WTC11 (cell line): Measurements from ENCODE around the gene SKAP2. TPM values are rescaled to one million over a fixed set of nuclear protein-coding genes. Genes with fewer than 3 reads are reported as not detected.

ENCODE experiments used
- ATAC-seq: fragments of 200-7000 bp; cut with Tn5 transposase; 2 replicates; pipeline ENCODE4 v1.10.0; 2021; ENCODE audit warnings: mild to moderate bottlenecking, moderate library complexity
- CTCF ChIA-PET: fragments of 300-600 bp; sonication (Branson Sonifier 250); formaldehyde crosslinking; loops from one replicate; lab custom pipeline; 2021; ENCODE audit warnings: antibody characterized with exemption; lab: Charles Lee
- POLR2A ChIA-PET: fragments of 350-600 bp; sonication (Branson Sonifier 250); formaldehyde crosslinking; loops from one replicate; lab custom pipeline; 2021; ENCODE audit warnings: antibody characterized with exemption; lab: Charles Lee
- DNase-seq: peaks from one replicate; pipeline ENCODE4 v3.0.0; 2021; ENCODE audit warnings: low spot score
- H3K27ac Mint-ChIP-seq: 2 replicates; pipeline ENCODE4 v1.8.0; 2021; ENCODE audit warnings: mixed read lengths
- H3K27me3 Mint-ChIP-seq: 2 replicates; pipeline ENCODE4 v1.8.0; 2021; ENCODE audit warnings: low read depth, mild to moderate bottlenecking, moderate library complexity, mixed read lengths
- H3K36me3 Mint-ChIP-seq: 2 replicates; pipeline ENCODE4 v1.8.0; 2021; ENCODE audit warnings: mixed read lengths
- H3K4me1 Mint-ChIP-seq: 2 replicates; pipeline ENCODE4 v1.8.0; 2022; ENCODE audit warnings: mixed read lengths
- H3K4me3 Mint-ChIP-seq: 2 replicates; pipeline ENCODE4 v1.8.0; 2021; ENCODE audit warnings: mild to moderate bottlenecking, moderate library complexity, mixed read lengths
- H3K9me3 Mint-ChIP-seq: 2 replicates; pipeline ENCODE4 v1.8.0; 2021; ENCODE audit warnings: mixed read lengths
- ATF1 ChIP-seq: sonication (generic); formaldehyde crosslinking; IDR thresholded peaks from 2 replicates; pipeline ENCODE4 v1.8.1; 2023; ENCODE audit warnings: mild to moderate bottlenecking, moderate library complexity, missing genetic modification reagents
- FOXJ3 ChIP-seq: sonication (generic); formaldehyde crosslinking; IDR thresholded peaks from 2 replicates; pipeline ENCODE4 v1.9.0; 2021; ENCODE audit warnings: missing genetic modification reagents, mild to moderate bottlenecking, borderline replicate concordance
- MYBL2 ChIP-seq: sonication (generic); formaldehyde crosslinking; IDR thresholded peaks from 2 replicates; pipeline ENCODE4 v1.8.1; 2023; ENCODE audit warnings: mild to moderate bottlenecking, moderate library complexity, missing genetic modification reagents
- ZNF138 ChIP-seq: sonication (generic); formaldehyde crosslinking; conservative IDR thresholded peaks from 2 replicates; pipeline ENCODE4 v1.8.1; 2022; ENCODE audit warnings: mild to moderate bottlenecking, moderate library complexity, missing genetic modification reagents
- ZNF396 ChIP-seq: fragments of 250-450 bp; sonication (Bioruptor Pico); IDR thresholded peaks from 2 replicates; pipeline ENCODE4 v1.8.0; 2021; ENCODE audit warnings: mild to moderate bottlenecking, moderate library complexity, borderline replicate concordance
- total RNA-seq: library from RNA; stranded (reverse); gene quantifications from 3 replicates; pipeline ENCODE4 v1.2.3, GENCODE V29; 2021
- TF ChIP-seq, protein P1 (sequence below): sonication (generic); formaldehyde crosslinking; IDR thresholded peaks from 2 replicates; pipeline ENCODE4 v1.8.1; 2023; ENCODE audit warnings: mild to moderate bottlenecking, missing genetic modification reagents, moderate library complexity
- TF ChIP-seq, protein P2 (sequence below): sonication (generic); formaldehyde crosslinking; IDR thresholded peaks from 2 replicates; pipeline ENCODE4 v1.8.1; 2023; ENCODE audit warnings: mild to moderate bottlenecking, missing genetic modification reagents, moderate library complexity
- TF ChIP-seq, protein P3 (sequence below): fragments of 250-450 bp; sonication (Bioruptor Pico); IDR thresholded peaks from 2 replicates; pipeline ENCODE4 v1.9.0; 2021; ENCODE audit warnings: mild to moderate bottlenecking, borderline replicate concordance
- TF ChIP-seq, protein P4 (sequence below): sonication (generic); formaldehyde crosslinking; IDR thresholded peaks from 2 replicates; pipeline ENCODE4 v1.8.0; 2023; ENCODE audit warnings: missing genetic modification reagents, mild to moderate bottlenecking, borderline replicate concordance
- TF ChIP-seq, protein P5 (sequence below): sonication (generic); formaldehyde crosslinking; IDR thresholded peaks from 2 replicates; pipeline ENCODE4 v1.8.1; 2022; ENCODE audit warnings: mild to moderate bottlenecking, missing genetic modification reagents, moderate library complexity, borderline replicate concordance
- TF ChIP-seq, protein P6 (sequence below): sonication (generic); formaldehyde crosslinking; IDR thresholded peaks from 2 replicates; pipeline ENCODE4 v1.8.0; 2022; ENCODE audit warnings: missing genetic modification reagents

SKAP2 gene
- total RNA-seq, 1 experiment from 2014 or later: 2.5 TPM

DNA sequence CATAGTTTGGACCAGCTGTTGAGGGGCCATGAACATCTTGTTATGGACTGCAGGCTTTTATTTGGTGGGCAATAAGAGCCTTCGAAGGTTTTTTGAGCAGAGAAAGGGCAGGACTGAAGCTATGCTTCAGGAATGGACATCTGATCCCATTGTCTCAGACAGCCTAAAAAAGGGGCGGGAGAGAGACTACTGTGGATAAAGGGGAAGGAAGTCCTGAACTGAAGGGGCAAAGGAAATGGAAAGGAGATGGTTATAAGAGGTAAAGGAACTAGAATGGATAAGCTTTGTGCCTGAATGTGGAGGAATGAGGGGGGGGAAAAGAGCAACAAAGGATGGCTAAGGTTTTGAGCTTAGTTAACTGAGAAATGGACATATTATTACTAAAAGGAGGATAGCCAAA is 172.5 kb downstream of the SKAP2 start:
- H3K9me3 Mint-ChIP-seq: no peaks in the 10 kb centered on the region
- no peak overlapping the region for H3K4me3 Mint-ChIP-seq
- no peaks in the 10 kb centered on the region for H3K27me3 Mint-ChIP-seq
- H3K36me3 Mint-ChIP-seq: no peaks in the 10 kb centered on the region
- POLR2A ChIA-PET: no interaction called here
- ATAC-seq: peak; percentile 59
- TF ChIP-seq FOXJ3 (CRISPR knock-in tag) (no peak), ATF1 (no peak), MYBL2 (CRISPR knock-in tag) (no peak), ZNF138 (CRISPR knock-in tag) (no peak), ZNF396 (CRISPR knock-in tag) (no peak)
- TF ChIP-seq, protein P1, sequence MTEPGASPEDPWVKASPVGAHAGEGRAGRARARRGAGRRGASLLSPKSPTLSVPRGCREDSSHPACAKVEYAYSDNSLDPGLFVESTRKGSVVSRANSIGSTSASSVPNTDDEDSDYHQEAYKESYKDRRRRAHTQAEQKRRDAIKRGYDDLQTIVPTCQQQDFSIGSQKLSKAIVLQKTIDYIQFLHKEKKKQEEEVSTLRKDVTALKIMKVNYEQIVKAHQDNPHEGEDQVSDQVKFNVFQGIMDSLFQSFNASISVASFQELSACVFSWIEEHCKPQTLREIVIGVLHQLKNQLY: no peak
- TF ChIP-seq, protein P2, sequence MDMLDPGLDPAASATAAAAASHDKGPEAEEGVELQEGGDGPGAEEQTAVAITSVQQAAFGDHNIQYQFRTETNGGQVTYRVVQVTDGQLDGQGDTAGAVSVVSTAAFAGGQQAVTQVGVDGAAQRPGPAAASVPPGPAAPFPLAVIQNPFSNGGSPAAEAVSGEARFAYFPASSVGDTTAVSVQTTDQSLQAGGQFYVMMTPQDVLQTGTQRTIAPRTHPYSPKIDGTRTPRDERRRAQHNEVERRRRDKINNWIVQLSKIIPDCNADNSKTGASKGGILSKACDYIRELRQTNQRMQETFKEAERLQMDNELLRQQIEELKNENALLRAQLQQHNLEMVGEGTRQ (CRISPR knock-in tag): no peak
- TF ChIP-seq, protein P3, sequence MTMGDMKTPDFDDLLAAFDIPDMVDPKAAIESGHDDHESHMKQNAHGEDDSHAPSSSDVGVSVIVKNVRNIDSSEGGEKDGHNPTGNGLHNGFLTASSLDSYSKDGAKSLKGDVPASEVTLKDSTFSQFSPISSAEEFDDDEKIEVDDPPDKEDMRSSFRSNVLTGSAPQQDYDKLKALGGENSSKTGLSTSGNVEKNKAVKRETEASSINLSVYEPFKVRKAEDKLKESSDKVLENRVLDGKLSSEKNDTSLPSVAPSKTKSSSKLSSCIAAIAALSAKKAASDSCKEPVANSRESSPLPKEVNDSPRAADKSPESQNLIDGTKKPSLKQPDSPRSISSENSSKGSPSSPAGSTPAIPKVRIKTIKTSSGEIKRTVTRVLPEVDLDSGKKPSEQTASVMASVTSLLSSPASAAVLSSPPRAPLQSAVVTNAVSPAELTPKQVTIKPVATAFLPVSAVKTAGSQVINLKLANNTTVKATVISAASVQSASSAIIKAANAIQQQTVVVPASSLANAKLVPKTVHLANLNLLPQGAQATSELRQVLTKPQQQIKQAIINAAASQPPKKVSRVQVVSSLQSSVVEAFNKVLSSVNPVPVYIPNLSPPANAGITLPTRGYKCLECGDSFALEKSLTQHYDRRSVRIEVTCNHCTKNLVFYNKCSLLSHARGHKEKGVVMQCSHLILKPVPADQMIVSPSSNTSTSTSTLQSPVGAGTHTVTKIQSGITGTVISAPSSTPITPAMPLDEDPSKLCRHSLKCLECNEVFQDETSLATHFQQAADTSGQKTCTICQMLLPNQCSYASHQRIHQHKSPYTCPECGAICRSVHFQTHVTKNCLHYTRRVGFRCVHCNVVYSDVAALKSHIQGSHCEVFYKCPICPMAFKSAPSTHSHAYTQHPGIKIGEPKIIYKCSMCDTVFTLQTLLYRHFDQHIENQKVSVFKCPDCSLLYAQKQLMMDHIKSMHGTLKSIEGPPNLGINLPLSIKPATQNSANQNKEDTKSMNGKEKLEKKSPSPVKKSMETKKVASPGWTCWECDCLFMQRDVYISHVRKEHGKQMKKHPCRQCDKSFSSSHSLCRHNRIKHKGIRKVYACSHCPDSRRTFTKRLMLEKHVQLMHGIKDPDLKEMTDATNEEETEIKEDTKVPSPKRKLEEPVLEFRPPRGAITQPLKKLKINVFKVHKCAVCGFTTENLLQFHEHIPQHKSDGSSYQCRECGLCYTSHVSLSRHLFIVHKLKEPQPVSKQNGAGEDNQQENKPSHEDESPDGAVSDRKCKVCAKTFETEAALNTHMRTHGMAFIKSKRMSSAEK (CRISPR knock-in tag): no peak
- TF ChIP-seq, protein P4, sequence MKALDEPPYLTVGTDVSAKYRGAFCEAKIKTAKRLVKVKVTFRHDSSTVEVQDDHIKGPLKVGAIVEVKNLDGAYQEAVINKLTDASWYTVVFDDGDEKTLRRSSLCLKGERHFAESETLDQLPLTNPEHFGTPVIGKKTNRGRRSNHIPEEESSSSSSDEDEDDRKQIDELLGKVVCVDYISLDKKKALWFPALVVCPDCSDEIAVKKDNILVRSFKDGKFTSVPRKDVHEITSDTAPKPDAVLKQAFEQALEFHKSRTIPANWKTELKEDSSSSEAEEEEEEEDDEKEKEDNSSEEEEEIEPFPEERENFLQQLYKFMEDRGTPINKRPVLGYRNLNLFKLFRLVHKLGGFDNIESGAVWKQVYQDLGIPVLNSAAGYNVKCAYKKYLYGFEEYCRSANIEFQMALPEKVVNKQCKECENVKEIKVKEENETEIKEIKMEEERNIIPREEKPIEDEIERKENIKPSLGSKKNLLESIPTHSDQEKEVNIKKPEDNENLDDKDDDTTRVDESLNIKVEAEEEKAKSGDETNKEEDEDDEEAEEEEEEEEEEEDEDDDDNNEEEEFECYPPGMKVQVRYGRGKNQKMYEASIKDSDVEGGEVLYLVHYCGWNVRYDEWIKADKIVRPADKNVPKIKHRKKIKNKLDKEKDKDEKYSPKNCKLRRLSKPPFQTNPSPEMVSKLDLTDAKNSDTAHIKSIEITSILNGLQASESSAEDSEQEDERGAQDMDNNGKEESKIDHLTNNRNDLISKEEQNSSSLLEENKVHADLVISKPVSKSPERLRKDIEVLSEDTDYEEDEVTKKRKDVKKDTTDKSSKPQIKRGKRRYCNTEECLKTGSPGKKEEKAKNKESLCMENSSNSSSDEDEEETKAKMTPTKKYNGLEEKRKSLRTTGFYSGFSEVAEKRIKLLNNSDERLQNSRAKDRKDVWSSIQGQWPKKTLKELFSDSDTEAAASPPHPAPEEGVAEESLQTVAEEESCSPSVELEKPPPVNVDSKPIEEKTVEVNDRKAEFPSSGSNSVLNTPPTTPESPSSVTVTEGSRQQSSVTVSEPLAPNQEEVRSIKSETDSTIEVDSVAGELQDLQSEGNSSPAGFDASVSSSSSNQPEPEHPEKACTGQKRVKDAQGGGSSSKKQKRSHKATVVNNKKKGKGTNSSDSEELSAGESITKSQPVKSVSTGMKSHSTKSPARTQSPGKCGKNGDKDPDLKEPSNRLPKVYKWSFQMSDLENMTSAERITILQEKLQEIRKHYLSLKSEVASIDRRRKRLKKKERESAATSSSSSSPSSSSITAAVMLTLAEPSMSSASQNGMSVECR (CRISPR knock-in tag): no peak
- TF ChIP-seq, protein P5, sequence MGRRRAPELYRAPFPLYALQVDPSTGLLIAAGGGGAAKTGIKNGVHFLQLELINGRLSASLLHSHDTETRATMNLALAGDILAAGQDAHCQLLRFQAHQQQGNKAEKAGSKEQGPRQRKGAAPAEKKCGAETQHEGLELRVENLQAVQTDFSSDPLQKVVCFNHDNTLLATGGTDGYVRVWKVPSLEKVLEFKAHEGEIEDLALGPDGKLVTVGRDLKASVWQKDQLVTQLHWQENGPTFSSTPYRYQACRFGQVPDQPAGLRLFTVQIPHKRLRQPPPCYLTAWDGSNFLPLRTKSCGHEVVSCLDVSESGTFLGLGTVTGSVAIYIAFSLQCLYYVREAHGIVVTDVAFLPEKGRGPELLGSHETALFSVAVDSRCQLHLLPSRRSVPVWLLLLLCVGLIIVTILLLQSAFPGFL (CRISPR knock-in tag): no peak
- TF ChIP-seq, protein P6, sequence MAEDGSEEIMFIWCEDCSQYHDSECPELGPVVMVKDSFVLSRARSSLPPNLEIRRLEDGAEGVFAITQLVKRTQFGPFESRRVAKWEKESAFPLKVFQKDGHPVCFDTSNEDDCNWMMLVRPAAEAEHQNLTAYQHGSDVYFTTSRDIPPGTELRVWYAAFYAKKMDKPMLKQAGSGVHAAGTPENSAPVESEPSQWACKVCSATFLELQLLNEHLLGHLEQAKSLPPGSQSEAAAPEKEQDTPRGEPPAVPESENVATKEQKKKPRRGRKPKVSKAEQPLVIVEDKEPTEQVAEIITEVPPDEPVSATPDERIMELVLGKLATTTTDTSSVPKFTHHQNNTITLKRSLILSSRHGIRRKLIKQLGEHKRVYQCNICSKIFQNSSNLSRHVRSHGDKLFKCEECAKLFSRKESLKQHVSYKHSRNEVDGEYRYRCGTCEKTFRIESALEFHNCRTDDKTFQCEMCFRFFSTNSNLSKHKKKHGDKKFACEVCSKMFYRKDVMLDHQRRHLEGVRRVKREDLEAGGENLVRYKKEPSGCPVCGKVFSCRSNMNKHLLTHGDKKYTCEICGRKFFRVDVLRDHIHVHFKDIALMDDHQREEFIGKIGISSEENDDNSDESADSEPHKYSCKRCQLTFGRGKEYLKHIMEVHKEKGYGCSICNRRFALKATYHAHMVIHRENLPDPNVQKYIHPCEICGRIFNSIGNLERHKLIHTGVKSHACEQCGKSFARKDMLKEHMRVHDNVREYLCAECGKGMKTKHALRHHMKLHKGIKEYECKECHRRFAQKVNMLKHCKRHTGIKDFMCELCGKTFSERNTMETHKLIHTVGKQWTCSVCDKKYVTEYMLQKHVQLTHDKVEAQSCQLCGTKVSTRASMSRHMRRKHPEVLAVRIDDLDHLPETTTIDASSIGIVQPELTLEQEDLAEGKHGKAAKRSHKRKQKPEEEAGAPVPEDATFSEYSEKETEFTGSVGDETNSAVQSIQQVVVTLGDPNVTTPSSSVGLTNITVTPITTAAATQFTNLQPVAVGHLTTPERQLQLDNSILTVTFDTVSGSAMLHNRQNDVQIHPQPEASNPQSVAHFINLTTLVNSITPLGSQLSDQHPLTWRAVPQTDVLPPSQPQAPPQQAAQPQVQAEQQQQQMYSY (CRISPR knock-in tag): no peak
- H3K4me1 Mint-ChIP-seq: peaks cover 16% of the 10 kb centered on the region
- H3K27ac Mint-ChIP-seq: peak overlapping the region; percentile 24; the same call in 1 of the 2 replicates
- CTCF ChIA-PET: interaction anchor here (0.9 to 1.5 kb wide), 4 partner anchors 9 to 459 kb away, joined by 3 to 6 read pairs (median 4); no protein-coding TSS in a partner anchor
- no peak for DNase-seq
